Body of pancreas (tissue), 4 donors: ENCODE results near the gene SLAMF6.

Source experiments
- POLR2A ChIP-seq, 3 donors: fragments of 450-650 bp; IDR thresholded peaks; one replicate each; pipeline ENCODE4 v1.6.1; 2016; ENCODE audit warnings: antibody characterized with exemption in 3 of 3, mild to moderate bottlenecking in 2 of 3
- TF ChIP-seq, protein P1 (sequence below), 7 experiments: fragments of 450-650 bp in 4 of 7; fragments of 200-600 bp in 3 of 7; sonication (generic) in 3 of 7; IDR thresholded peaks; one replicate each; pipeline ENCODE4 v1.5.1; 2016 to 2019; ENCODE audit warnings: antibody characterized with exemption in 7 of 7

DNA sequence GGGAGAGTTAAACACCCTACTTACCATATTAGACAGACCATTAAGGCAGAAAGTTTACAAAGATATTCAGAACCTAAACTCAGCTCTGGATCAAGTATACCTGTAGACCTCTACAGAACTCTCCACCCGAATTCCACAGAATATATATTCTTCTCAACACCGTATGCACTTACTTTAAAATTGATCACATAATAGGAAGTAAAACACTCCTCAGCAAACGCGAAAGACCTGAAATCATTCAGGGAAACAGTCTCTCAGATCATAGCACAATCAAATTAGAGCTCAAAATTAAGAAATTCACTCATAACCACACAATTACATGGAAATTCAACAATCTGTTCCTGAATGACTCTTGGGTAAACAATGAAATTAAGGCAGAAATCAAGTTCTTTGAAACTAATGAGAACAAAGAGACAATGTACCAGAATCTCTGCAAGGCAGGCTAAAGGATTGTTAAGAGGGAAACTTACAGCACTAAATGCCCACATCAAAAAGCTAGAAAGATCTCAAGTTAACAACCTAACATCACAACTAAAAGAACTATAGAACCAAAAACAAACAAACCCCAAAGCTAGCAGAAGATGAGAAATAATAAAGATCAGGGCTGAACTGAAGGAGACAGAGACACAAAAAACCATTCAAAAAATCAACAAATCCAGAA lies 37.1 kb upstream of the SLAMF6 start:
- TF ChIP-seq, protein P1, sequence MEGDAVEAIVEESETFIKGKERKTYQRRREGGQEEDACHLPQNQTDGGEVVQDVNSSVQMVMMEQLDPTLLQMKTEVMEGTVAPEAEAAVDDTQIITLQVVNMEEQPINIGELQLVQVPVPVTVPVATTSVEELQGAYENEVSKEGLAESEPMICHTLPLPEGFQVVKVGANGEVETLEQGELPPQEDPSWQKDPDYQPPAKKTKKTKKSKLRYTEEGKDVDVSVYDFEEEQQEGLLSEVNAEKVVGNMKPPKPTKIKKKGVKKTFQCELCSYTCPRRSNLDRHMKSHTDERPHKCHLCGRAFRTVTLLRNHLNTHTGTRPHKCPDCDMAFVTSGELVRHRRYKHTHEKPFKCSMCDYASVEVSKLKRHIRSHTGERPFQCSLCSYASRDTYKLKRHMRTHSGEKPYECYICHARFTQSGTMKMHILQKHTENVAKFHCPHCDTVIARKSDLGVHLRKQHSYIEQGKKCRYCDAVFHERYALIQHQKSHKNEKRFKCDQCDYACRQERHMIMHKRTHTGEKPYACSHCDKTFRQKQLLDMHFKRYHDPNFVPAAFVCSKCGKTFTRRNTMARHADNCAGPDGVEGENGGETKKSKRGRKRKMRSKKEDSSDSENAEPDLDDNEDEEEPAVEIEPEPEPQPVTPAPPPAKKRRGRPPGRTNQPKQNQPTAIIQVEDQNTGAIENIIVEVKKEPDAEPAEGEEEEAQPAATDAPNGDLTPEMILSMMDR (IDR thresholded peaks at IDR 0.05) = no peak
- TF ChIP-seq POLR2A (IDR thresholded peaks at IDR 0.05) = no peak
